ENCODE measurements around the gene MACF1.

The MACF1 gene

GRCh38 chr1:39266269-39266668 lies 61.8 kb downstream of the MACF1 start:
- DNase-seq: peak; percentile 19 to 81

- DNase-seq: peak in 1 of 2 experiments; percentile 4
Observed at GRCh38 chr1:39266792-39267191, 62.3 kb downstream of the MACF1 start.

GRCh38 chr1:39268112-39268581 lies 63.7 kb downstream of the MACF1 start:
- DNase-seq: peak in 1 of 2 experiments; percentile 59

GRCh38 chr1:39268906-39269305 lies 64.4 kb downstream of the MACF1 start:
- no peak for DNase-seq

GRCh38 chr1:39269349-39269748 lies 64.9 kb downstream of the MACF1 start:
- DNase-seq: no peak

DNA sequence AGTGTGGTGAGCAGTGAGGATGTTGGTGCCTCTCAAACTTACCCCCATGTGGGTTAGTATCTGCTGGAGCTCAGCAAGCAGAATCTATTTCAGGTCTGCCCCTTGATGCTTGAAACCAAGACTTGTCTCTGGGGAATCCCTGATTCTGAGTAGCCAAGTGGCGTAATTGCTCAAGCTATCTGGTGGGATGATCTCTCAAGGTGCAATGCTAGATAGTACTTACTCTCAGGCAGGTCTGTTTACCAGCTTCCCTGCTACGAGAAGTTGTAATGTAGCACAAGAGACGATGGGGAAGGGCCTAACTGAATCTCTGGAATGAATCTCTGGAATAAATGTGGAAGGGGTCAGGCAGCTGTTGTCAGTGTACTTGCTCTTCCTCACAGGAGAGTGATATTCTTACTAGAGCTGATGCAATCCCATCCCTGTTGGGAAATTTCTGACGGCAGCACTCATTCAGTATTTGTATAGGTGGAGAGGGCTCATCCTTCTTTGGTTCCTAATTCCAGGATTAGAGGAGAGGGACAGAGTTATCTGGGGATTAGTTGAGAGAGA lies 65.4 kb downstream of the MACF1 start:
- DNase-seq: peak; percentile 67 to 88

DNA sequence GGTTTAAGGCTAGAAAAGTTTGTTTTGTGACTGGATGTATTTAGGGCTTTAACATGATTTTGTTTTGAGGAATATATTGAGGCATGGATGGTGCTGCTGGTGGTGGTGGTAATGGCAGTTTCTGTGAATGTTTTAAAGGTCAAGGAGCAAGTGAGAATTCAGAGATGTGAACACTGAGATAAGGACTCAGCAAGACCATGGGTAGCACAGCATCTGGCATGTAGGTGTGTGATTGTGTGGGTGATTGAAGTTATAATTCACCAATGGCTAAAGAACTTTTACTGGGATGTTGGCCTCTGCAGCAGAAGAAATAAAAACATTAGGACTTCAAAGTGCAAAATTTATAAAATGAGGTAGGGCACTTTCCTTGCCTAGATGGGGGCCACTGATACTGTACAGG lies 65.9 kb downstream of the MACF1 start:
- peak in 1 of 2 experiments; percentile 53 for DNase-seq

DNA sequence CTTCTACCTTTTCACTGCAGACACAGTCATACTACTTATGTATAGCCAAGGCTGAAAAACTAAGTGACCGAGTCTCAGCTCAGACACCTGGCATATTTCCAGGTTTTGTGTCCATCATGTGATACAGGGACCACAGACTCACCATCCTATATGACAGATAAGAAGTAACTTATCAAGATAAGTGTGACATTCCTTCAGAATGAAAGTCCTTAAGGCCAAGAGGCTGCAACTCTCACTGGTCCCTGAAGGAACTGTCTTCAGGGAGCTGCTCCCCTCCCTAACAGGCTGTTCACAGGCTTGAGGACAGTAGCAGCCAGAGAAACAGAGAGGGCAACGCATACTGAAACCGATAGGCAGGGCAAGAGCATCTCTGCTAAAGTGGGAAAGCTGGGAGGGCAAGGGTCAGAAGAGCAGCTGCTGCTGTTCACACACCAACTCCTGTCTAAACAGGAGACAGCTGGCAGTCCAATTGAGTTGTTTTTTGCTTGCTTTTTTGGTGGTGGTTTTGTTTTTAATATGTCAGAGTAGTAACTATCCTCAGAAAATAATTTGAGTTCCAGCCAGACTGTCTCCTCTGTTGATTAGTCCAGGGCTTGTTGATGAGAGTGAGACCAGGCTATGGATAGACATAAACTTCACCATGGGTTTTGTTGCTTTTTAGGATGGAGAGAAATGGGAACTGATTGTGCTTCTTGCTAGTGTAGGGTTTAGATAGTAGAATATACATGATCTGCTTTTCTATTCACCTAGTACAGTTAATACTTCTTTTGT lies 67.7 kb downstream of the MACF1 start:
- peak; percentile 60 to 83 for DNase-seq

- DNase-seq: no peak
Observed at GRCh38 chr1:39272798-39273469, 68.4 kb downstream of the MACF1 start.

DNA sequence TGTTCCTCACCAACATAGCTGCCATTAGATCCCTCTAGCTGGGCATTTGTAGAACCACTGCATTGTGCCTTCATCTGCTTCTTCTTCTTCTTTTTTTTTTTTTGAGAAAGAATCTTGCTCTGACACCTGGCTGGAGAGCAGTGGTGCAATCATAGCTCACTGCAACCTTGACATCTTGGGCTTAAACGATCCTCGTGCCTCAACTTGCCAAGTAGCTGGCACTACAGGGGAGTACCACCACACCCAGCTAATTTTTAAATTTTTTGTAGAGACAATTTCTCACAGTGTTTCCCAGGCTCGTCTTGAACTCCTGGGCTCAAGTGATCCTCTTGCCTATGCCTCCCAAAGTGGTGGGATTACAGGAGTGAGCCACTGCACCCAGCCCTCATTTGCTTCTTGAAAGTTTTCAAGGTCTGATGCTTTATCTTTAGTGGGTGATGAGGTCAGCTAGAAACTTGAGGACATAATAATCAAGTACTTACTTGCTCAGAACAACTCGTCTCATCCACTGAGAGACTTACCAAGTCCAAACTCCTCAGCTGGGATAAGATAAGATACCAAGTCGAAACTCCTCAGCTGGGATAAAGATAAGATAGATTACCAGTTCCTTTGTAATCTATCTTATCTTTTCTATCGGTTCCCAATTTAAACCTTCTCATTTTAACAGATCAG lies 71.5 kb downstream of the MACF1 start:
- no peak for DNase-seq

GRCh38 chr1:39277879-39278278 lies 73.4 kb downstream of the MACF1 start:
- DNase-seq: peak in 1 of 2 experiments; percentile 13

- DNase-seq: no peak
Observed at GRCh38 chr1:39282537-39283216, 78.2 kb downstream of the MACF1 start.

GRCh38 chr1:39283858-39284257 lies 79.4 kb downstream of the MACF1 start:
- no peak for DNase-seq

DNA sequence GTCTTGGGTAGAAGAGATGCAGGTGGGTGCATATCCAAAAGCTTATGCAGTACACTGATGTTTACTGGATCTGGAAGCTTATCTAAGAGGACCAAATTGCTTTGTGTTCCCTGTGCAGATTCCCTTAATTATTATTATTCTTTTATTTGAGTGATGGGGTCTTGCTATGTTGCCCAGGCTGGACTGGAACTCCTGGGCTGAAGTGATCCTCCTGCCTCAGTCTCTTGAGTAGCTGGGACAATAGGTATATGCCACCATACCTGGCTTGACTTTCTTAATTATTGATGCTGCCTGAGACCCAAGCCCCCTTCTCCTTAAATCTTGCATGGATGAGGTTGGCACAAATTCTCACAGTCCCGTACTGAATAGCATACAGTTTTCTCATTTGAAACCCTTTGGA lies 83.0 kb downstream of the MACF1 start:
- DNase-seq: no peak

GRCh38 chr1:39288735-39289465 lies 84.4 kb downstream of the MACF1 start:
- DNase-seq: no peak

GRCh38 chr1:39292401-39292800 lies 87.9 kb downstream of the MACF1 start:
- DNase-seq: no peak

- DNase-seq: no peak
Observed at GRCh38 chr1:39293375-39294070, 89.0 kb downstream of the MACF1 start.

DNA sequence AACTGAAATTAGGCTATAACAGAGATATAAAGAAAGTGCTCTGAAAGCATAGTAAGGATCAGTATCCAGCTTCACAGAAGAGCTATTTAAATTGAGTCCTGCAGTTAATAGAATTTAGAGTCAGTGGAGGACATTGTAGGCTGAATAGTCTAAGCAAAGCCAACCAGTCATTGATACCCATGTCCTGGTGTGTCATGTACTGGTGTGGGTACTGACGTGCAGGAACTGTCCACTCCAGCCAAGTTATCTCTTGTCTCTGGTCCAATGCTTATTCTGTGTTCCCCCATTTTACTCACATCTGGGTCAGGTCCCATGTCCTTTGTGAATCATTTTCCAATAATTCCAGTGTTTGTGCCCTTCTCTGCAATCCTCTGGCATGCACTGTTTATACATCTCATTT lies 90.0 kb downstream of the MACF1 start:
- DNase-seq: no peak

- DNase-seq: no peak
Observed at GRCh38 chr1:39295901-39296300, 91.4 kb downstream of the MACF1 start.

DNA sequence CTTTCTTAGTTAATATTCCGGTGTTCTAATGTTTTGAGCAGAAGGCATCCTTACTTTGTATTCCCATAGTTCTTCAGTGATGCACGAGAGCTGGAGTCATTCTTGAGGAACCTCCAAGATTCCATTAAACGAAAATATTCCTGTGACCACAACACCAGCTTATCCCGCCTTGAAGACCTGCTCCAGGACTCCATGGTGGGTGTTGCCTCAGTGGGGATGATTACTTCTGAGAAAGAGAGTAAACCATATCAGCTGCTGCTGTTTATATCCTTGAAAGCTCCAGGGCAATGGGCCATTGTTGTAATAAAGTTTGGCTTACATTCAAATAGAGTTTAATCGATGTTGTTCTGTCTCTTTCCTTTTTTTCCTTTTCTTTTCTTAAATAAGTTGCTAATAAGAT lies 93.1 kb downstream of the MACF1 start:
- no peak for DNase-seq

GRCh38 chr1:39301606-39302005 lies 97.1 kb downstream of the MACF1 start:
- DNase-seq: no peak
